Gastroesophageal sphincter (tissue), 3 donors: Measurements from ENCODE around the gene ANTXR2.

Experiments used
- EP300 ChIP-seq: sonication (generic); formaldehyde crosslinking; IDR thresholded peaks from one replicate; pipeline ENCODE4 v1.6.1; 2017; ENCODE audit warnings: antibody characterized with exemption, mild to moderate bottlenecking
- TF ChIP-seq, protein P1 (sequence below), 4 experiments: fragments of 200-600 bp in 2 of 4; fragments of 450-650 bp in 2 of 4; sonication (generic) in 1 of 4; IDR thresholded peaks; one replicate each; pipeline ENCODE4 v1.5.1; 2017 to 2019; ENCODE audit warnings: antibody characterized with exemption in 4 of 4, mild to moderate bottlenecking in 2 of 4, moderate library complexity in 2 of 4

DNA sequence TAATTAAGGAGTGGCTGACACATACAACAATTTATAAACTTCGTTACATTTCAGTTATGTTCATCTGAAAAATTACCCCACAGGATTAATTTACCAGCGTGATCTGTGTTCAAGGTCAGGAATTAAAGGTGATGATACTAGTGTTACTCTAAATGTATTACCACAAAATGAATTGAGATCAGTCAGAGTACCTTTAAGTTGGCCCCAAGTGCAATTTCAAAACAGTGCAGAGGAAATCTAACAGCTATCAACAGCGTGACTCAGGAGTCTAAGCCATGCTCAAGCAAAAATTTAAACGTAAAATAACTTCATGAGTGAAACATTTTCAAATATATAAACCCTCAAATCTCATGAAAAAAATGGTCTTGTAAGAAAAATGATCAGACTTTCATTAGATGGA, 18.7 kb downstream of the ANTXR2 start:
- TF ChIP-seq EP300, result no peak
- TF ChIP-seq, protein P1, sequence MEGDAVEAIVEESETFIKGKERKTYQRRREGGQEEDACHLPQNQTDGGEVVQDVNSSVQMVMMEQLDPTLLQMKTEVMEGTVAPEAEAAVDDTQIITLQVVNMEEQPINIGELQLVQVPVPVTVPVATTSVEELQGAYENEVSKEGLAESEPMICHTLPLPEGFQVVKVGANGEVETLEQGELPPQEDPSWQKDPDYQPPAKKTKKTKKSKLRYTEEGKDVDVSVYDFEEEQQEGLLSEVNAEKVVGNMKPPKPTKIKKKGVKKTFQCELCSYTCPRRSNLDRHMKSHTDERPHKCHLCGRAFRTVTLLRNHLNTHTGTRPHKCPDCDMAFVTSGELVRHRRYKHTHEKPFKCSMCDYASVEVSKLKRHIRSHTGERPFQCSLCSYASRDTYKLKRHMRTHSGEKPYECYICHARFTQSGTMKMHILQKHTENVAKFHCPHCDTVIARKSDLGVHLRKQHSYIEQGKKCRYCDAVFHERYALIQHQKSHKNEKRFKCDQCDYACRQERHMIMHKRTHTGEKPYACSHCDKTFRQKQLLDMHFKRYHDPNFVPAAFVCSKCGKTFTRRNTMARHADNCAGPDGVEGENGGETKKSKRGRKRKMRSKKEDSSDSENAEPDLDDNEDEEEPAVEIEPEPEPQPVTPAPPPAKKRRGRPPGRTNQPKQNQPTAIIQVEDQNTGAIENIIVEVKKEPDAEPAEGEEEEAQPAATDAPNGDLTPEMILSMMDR (IDR thresholded peaks at IDR 0.05), result no peak
